Measurements from ENCODE around the gene SYT17. TPM values are rescaled to one million over a fixed set of nuclear protein-coding genes. Genes with fewer than 3 reads are reported as not detected.

SYT17 gene
- total RNA-seq, 1 donor from 2014 or later = 7.7 TPM

DNA sequence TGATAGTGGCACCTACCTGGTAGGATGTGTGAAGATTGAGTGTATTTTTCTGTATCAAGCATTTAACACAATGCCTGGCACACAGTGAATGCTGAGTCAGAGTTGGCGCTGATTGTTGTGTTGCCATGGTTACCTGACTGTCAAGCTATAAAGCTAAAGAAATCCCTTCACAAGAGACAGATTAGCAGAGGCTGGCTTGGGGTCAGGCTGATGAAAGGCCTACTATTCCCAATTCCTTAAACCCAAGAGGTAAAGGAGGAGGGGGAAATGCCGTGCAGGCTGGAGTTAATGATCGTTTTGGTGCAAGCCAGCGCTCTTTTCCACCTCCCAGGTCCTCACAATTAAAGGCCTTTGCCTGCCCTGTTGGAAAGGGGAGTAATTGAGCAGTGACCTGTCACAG is 123.4 kb downstream of the SYT17 start:
- ATAC-seq = no peak
- DNase-seq (ENCODE audit: low spot score) = no peak

DNA sequence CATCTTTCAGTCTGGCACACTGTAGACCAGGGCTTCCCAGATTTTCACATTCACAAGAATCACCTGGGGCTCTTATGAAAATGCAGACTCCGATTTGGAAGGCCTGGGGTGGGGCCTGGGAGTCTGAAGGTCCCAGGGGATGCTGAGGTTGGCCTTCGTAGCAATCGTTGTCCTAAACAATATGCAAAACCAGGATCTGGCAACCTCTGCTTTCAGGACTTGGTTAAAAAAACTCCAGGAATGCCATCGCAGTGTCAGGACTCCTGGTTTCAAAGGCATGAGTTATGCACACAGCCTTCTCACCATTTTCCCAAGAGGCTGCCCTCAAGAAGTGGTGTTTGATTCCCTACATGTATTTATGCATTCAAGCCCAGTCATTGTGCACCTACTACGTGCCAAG is 124.1 kb downstream of the SYT17 start:
- no peak for ATAC-seq

DNA sequence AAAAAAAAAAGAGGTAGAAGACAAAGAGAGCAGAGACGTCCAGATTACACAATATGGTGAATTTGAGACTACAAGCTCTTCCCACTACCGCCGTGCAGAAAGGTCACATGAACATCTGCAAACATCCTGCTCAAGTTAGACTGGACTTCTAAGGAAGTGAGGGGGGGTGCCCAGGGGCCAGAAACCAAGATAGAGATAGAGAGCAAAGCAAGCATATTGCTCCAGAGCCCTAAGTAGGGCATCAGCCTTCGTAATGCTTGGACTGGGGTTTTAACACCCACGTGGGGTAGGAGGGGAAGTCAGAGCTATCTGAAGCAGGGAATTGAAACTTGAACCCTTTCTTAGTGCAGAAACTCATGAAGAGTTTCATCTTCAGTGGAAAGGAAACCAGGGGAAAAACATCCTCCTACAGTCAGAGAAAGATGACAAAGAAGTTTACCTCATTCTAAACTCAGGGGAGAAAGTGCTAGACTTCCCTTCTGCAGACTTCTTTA is 126.2 kb downstream of the SYT17 start:
- ATAC-seq = peak; percentile 62
- DNase-seq (ENCODE audit: low spot score) = no peak

More for the DNA sequence above, 124.1 kb downstream of the SYT17 start:
- DNase-seq (ENCODE audit: low spot score) = no peak

DNA sequence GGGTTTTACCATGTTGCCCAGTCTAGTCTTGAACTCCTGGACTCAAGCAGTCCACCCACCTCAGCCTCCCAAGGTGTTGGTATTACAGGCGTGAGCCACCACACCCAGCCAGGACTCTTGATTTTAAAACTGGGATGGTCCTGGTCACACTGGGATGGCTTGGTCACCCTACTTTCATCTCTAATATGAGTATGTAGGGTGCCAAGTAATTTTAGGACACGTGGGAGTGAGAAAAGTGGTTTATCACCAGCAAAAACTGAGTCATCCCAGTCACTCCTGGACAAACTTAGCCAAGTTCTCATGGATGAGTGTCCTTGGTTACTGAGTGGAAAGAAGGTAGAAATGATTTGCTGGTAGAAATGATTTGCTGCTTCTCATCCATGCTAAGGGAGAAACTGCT is 127.4 kb downstream of the SYT17 start:
- DNase-seq (ENCODE audit: low spot score) (no peak), ATAC-seq (no peak)

DNA sequence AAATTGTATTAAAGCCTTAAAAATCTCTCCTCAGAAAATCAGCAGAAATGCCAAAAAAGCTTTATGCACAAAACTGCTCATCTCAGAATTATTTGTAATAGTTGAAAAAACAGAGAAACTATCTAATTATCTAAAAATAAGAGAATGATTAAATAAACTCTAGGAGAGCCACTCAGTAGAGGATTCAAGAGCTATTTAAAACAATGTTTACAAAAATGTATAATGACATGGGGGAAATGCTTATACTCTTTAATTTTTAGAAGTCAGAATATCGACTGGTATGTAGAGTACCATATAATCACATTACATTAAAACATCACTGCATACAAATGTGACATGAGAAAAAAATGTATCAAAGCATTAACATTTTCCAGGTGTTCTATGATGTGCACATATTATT is 129.4 kb downstream of the SYT17 start:
- DNase-seq (ENCODE audit: low spot score) = no peak
- ATAC-seq = no peak

DNA sequence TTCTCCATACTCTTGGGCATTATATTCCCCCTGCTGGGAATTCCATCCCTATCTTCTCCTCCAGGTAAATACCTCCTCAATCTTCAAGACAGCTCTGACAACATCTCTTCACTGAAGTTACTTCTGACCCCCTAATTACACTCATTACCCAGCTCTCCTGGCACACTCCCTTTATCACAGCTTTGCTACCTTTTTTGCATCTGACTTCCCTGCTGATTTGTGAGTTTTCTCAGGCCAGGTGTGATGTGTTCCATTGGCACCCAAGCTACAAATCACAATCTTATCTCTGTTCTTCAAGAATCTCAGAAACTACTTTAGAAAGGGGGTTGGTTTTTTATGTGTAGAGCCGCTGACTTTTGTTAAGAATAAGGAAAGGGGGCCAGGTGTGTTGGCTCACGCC is 131.5 kb downstream of the SYT17 start:
- DNase-seq (ENCODE audit: low spot score) (no peak), ATAC-seq (no peak)

DNA sequence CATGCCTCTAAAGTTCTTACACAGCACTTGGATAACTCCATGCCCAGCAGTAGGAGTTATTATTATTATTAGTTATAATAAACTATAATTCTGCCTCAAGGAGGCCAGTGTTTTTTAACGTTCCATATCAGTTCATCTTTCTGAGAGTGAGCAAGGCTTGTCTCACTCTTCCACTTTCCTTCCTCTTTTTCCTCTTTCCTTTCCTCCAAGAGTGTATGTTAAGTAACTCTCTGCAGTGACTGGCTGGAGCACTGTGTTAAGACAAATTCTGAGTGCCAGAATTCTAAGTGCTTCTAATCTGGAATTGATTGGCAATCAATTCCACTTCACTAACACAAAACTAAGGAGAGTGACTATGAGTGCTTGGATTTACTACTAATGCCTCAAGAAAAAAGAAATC is 133.9 kb downstream of the SYT17 start:
- no peak for ATAC-seq
- no peak for DNase-seq (ENCODE audit: low spot score)

DNA sequence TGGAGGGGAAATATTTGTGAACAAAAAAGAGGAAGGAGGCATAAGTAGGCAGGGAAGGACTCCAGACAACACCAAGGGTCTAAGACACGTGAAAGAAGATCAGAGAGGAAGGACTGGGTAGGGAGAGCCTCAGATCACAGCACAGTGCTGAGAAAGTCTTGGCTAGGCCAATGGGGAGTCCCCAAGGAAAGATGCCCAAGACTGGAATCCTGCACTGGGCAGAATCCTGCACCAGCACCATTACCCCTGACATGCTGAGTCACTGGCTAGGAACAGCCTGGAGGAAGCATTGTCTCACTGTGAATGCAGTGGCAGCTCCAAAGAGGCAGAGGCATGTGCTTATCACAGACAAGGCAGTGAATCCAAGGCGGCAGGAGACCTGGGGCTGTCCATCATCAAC is 136.7 kb downstream of the SYT17 start:
- DNase-seq (ENCODE audit: low spot score) = no peak
- no peak for ATAC-seq

DNA sequence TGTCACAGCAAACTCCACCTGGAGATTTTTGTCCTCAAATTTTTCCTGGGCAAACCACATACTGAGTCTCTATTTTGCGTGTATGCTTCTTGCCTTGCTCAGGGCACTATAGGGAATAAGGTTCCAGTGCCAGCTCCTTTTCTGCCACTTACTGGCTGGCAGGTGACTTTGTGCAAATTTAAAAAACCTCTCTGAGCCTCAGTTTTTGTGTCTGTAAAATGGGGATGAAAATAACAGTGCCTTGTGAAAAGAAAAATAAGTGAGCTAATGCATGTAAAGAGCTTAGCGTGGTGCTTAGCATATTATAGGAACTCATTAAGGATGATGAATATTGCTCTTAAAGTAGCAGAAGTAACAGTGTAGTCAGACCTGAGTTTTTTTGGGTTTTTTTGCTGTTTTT is 137.4 kb downstream of the SYT17 start:
- DNase-seq (ENCODE audit: low spot score) = no peak
- ATAC-seq = no peak

DNA sequence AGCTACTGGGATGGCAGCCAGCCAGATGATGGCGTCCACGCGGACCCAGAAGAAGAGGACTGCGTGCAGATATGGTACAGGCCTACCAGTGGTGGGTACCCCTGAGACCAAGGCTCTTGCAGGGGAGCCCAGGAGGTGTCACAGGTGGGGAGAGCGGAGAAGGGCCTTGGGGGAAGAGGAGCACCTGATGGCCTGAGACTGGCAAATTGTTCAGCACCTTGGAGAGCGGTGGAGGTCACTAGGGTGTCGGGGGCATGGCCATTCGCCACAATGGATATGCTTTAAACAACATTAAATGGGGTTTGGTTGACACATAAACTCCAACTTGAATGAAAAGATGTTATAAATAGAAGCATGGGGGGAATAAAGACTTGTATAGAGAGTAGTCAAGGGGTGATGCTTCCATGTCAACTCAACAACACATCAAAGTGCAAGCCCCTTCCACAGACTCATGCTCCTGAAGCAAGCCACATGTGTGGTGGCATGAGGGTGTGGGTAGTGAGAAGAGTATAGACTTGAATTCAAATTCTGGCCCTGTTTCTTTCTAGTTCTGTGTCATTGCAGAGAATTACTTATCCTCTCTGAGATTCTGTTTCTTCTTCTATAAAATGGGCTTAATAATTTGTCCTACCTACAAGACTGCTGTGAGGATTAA is 139.7 kb downstream of the SYT17 start:
- DNase-seq (ENCODE audit: low spot score) = no peak
- ATAC-seq = no peak

DNA sequence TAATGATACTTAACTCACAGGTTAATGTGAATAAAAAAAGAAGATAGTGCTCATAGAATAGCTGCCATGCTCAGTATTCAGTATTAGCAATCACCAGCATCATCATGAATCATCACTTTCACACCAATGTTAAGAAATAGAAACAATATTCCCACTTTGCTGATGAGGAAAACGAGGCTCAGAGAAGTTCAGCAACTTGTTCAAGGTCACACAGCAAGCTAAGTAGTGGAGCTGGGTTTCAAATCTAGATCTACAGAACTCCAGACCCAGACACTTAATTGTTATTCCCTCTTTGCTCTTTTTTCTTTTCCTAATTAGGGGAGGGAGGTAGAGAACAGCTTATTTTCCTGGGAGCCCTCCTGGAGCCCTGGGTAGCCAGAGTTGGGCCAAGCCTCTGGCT is 140.4 kb downstream of the SYT17 start:
- no peak for ATAC-seq
- DNase-seq (ENCODE audit: low spot score) = no peak

DNA sequence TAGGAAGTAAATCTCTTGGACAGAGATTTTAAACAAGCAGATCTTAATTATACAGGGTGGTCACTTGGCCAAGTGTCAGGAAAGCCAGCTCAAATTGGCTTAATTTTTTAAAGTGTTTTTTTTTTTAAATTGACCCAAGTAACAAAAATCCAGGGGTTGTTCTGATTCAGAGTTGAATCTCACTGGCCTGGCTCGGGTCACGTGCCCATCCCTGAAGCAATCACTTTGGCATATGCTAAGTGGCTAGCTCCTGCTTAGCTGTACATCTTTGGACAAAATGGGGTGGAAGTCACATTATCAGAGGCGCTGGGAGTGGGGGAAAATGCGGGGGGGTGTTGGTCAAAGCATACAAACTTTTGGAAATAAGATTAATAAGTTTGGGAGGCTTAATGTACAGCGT is 141.1 kb downstream of the SYT17 start:
- DNase-seq (ENCODE audit: low spot score) (no peak), ATAC-seq (no peak)

DNA sequence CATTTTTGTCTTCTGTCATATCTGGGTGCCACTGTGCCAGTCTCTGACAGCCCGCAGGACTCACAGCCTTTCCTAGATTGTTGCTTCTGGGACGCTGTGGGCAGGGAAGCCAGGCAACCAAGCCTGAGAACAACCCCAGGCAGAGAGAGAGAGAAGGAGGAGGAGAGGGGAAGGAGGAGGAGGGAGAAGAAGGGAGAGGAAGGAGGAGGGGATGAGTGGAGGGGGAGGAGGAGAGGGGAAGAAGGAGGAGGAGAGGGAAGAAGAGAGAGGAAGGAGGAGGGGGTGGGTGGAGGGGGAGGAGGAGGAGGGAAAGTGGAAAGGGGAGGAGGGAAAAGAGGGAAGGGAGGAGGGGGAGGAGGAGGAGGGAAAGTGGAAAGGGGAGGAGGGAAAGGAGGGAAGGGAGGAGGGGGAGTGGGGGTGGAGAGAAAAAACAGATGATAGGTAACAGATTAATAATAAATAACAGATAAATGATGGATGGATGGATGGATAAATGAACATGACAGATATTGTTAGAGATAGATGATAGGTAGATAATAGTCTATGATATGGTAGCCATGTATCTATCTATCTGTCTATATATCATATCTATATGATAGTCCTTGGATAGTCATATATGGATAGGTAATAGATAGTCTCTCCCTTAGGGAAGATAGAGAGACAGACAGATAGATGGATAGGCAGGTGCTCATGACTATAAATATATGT is 146.8 kb downstream of the SYT17 start:
- DNase-seq (ENCODE audit: low spot score) (no peak), ATAC-seq (no peak)

DNA sequence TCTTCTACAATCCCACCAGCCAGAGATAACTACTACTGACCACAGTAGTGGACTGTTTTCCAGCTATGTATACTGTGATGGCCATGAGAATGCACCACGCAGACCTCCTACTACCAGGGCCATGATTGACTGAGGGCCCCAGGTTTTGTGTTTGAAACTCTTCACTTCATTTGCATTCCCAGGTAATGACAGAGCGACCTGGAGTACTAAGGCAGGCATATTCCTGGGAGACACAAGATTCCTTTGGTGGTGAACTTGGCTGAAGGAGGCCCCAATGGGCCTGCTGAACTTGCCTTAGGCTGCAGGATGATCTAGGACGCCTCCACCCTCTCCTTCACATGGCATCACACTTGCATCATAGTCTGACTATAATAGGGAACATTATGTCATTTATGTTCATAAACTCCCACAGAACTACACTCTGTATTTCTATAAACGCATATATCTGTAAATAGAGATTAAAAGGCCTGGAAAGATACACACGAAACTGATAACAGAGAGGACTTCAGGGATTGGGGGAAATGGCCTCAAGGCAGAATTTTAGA is 147.9 kb downstream of the SYT17 start:
- DNase-seq (ENCODE audit: low spot score) (no peak), ATAC-seq (no peak)

DNA sequence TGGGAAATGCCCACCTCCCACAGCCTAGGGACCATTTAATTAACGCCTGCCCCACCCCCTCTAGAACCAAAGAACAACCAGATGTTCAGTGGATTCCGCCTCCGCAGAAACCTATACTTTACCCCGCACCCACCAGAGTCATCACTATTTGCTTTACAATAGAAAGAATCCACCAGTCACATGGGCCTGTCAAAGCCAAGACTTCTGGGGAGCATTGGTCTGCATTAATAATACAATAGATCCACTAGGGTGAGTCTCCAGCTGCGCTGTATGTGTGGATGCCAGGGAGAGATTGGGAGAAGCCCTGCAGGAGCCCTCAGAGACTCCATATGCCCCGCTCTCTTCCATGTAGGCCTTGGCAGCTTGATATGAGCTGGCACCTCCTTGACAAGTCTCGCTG is 148.8 kb downstream of the SYT17 start:
- DNase-seq (ENCODE audit: low spot score) = no peak

More for the DNA sequence above, 148.8 kb downstream of the SYT17 start:
- no peak for ATAC-seq

Other genes with a start within 250 kb of the SYT17 start
- 30.8 TPM for gene SMG1, start 241.8 kb upstream of the SYT17 start, total RNA-seq
- gene TMC7, start 184.3 kb upstream of the SYT17 start, total RNA-seq = 0.30 TPM
- 8.4 TPM for gene COQ7, start 100.6 kb upstream of the SYT17 start, total RNA-seq
- 16.2 TPM for gene ITPRIPL2, start 54.3 kb upstream of the SYT17 start, total RNA-seq
- not detected for gene CLEC19A, start 117.5 kb downstream of the SYT17 start, total RNA-seq
- 0.15 TPM for gene TMC5, start 249.6 kb downstream of the SYT17 start, total RNA-seq

Data from left lobe of liver (tissue), 2 donors.